ENCODE measurements around the gene VWF. TPM values are rescaled to one million over a fixed set of nuclear protein-coding genes. Genes with fewer than 3 reads are reported as not detected.

Gene VWF
- total RNA-seq, 2 donors from 2014 or later: 248 to 476 TPM

DNA sequence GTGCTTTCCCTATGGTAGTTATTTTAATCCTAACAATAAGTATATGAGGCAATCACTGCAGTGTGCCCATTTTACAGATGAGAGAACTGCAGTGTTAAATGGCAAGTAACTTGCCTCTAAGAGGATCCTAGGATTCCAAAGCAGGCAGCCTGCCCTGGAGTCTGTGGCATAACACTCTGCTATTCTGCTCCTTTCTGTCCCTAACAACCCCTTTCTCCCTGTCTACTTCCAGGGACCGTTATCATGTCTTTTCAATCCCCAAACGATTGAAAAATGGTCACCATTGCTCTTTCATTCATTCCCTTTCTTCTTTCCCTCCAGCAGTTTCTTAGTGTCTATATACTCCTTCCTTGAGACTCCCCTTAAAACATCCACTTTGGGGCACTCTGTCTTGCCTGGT lies 178.1 kb downstream of the VWF start:
- Mint-ChIP-seq H3K4me1 (peaks cover 21% of the 10 kb centered on the region), H3K27ac (no peak overlapping the region), H3K27me3 (ENCODE audit: insufficient read depth) (peaks cover 36% of the 10 kb centered on the region), H3K4me3 (peak overlapping the region; percentile 70), H3K36me3 (ENCODE audit: low read depth) (peaks cover 77% of the 10 kb centered on the region), H3K9me3 (no peaks in the 10 kb centered on the region)
- H3K9me3 ChIP-seq (ENCODE audit: control insufficient read depth, low read length): no peaks in the 10 kb centered on the region
- H3K4me1 ChIP-seq (ENCODE audit: control insufficient read depth, insufficient read depth, low read length): peaks cover 3% of the 10 kb centered on the region
- no peak overlapping the region for H3K9ac ChIP-seq (ENCODE audit: extremely low read depth, low read length, poor library complexity, severe bottlenecking)
- H3K4me3 ChIP-seq (ENCODE audit: low read length): no peak overlapping the region
- no peak for DNase-seq
- peaks cover 14% of the 10 kb centered on the region for H3K27me3 ChIP-seq (ENCODE audit: control insufficient read depth, insufficient read depth, low read length, poor library complexity, severe bottlenecking)
- no peak overlapping the region for H3K27ac ChIP-seq (ENCODE audit: low read depth, low read length)
- peaks cover 28% of the 10 kb centered on the region for H3K36me3 ChIP-seq (ENCODE audit: control insufficient read depth, insufficient read depth, low read length)
- WGBS, 2 experiments (ENCODE audit: insufficient coverage in 1 of 2, insufficient read length in 1 of 2): 92 to 95% methylated on average over 2 of the region's 2 CpGs
- TF ChIP-seq CTCF (conservative IDR thresholded peaks at IDR 0.05): no peak

DNA sequence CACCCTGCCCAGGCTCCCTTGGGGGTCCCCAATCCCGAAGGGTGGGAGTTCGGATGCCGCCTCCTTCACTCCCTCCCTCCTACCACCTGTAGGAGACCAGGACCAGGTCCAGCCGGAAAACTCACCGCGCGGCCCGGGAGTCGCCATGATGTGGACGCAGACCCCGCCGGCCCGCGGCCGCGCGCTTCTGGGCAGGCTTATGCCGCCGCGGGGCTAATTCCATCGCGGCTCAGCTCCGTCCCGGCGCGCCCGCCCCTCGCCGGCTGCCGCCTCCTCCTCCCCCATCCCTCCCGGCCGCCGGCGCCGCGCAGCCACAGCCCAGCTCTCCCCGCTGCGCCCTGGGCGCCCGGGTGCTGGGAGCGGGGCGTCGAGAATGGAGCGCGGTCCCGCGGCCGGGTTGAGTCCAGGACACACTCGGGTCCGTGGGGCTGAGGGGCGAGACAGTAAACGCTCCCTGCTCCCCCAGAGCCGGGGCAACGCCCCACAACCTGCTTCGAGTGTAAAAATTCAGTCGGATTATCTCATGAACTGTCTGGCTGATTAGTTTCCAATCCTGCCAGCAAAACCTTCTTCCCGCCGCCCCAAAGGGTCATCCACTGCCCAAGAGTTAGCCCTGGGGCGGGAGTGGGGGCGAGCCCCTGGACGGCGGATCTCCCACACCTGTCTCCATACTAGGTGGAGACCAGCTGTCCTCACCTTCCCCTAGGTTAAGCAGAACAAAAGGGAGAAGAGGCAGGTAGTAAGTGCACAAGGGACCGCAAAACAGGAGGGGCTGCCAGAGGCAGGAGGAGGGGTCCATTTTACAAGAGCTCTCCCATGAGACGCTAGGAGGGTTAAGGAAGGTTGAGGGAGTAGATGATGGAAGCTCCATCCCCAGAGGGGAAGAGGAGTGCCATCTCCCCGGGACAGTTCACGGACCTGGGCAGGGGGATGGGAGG lies 179.1 kb downstream of the VWF start, which contains the start of gene ANO2:
TSS of gene ANO2 (minus strand) at position 189 of the 938 bp plus-strand sequence. CDS start at position 147, 42 bp downstream.
- Histone ChIP-seq H3K27ac (ENCODE audit: low read depth, low read length) (no peak within 1 kb of the TSS), H3K36me3 (ENCODE audit: control insufficient read depth, insufficient read depth, low read length) (peaks cover 27% of the 10 kb centered on the region), H3K9me3 (ENCODE audit: control insufficient read depth, low read length) (no peaks in the 10 kb centered on the region), H3K4me3 (ENCODE audit: low read length) (peak within 1 kb of the TSS; percentile 84), H3K9ac (ENCODE audit: extremely low read depth, low read length, poor library complexity, severe bottlenecking) (peak within 1 kb of the TSS; percentile 57), H3K27me3 (ENCODE audit: control insufficient read depth, insufficient read depth, low read length, poor library complexity, severe bottlenecking) (peaks cover 14% of the 10 kb centered on the region), H3K4me1 (ENCODE audit: control insufficient read depth, insufficient read depth, low read length) (peaks cover 3% of the 10 kb centered on the region)
- H3K9me3 Mint-ChIP-seq: no peaks in the 10 kb centered on the region
- 3 to 5% methylated on average over 20 to 66 of the region's 66 CpGs for WGBS, 2 experiments (ENCODE audit: insufficient coverage in 1 of 2, insufficient read length in 1 of 2)
- peaks cover 21% of the 10 kb centered on the region for H3K4me1 Mint-ChIP-seq
- peak; percentile 89 for DNase-seq
- H3K27me3 Mint-ChIP-seq (ENCODE audit: insufficient read depth): peaks cover 36% of the 10 kb centered on the region
- peaks cover 77% of the 10 kb centered on the region for H3K36me3 Mint-ChIP-seq (ENCODE audit: low read depth)
- peak within 1 kb of the TSS; percentile 70 for H3K4me3 Mint-ChIP-seq
- H3K27ac Mint-ChIP-seq: peak within 1 kb of the TSS; percentile 85
- peak; percentile 26 for TF ChIP-seq CTCF (conservative IDR thresholded peaks at IDR 0.05)

DNA sequence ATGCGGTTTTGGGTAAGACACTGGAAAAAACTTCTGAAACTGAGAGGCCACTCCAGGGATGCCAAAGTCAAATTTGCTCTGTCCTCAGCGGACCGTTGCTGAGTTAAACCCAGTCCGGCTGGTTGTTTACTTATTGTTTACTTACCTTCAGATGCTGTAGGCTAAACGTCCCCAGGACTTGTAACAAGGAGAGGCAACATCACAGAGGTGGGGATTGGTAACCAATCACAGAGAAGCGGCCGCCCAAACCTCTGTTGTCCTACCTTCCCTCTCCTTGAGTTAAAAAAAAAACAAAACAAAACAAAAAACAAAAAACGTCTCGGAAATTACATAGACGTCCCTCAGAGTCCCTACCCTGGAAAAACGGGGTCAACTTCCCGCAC lies 179.8 kb downstream of the VWF start:
- H3K4me3 Mint-ChIP-seq: peak overlapping the region; percentile 70
- 27 to 29% methylated on average over 9 to 12 of the region's 12 CpGs for WGBS, 2 experiments (ENCODE audit: insufficient coverage in 1 of 2, insufficient read length in 1 of 2)
- peak overlapping the region; percentile 57 for H3K9ac ChIP-seq (ENCODE audit: extremely low read depth, low read length, poor library complexity, severe bottlenecking)
- H3K36me3 Mint-ChIP-seq (ENCODE audit: low read depth): peaks cover 77% of the 10 kb centered on the region
- TF ChIP-seq CTCF (conservative IDR thresholded peaks at IDR 0.05): no peak
- peak; percentile 76 for DNase-seq
- no peaks in the 10 kb centered on the region for H3K9me3 ChIP-seq (ENCODE audit: control insufficient read depth, low read length)
- H3K36me3 ChIP-seq (ENCODE audit: control insufficient read depth, insufficient read depth, low read length): peaks cover 29% of the 10 kb centered on the region
- peaks cover 21% of the 10 kb centered on the region for H3K4me1 Mint-ChIP-seq
- H3K4me1 ChIP-seq (ENCODE audit: control insufficient read depth, insufficient read depth, low read length): peaks cover 3% of the 10 kb centered on the region
- H3K27ac ChIP-seq (ENCODE audit: low read depth, low read length): no peak overlapping the region
- H3K4me3 ChIP-seq (ENCODE audit: low read length): peak overlapping the region; percentile 84
- H3K9me3 Mint-ChIP-seq: no peaks in the 10 kb centered on the region
- H3K27ac Mint-ChIP-seq: peak overlapping the region; percentile 71
- H3K27me3 ChIP-seq (ENCODE audit: control insufficient read depth, insufficient read depth, low read length, poor library complexity, severe bottlenecking): peaks cover 14% of the 10 kb centered on the region
- peaks cover 36% of the 10 kb centered on the region for H3K27me3 Mint-ChIP-seq (ENCODE audit: insufficient read depth)
